AG09319 (cell line): ENCODE measurements around the gene PPOX.

Experiments used
- DNase-seq: peaks from one replicate; pipeline ENCODE4 v3.0.0-alpha.2; 2010; ENCODE audit warnings: low read depth; ENCODE audit errors: extremely low read depth
- CTCF ChIP-seq: IDR thresholded peaks from 2 replicates; pipeline ENCODE4 v1.5.1; 2011; ENCODE audit warnings: low read depth, mild to moderate bottlenecking, inconsistent platforms, low read length, moderate library complexity

The PPOX gene

GRCh38 chr1:161200421-161200991 is 34.3 kb downstream of the PPOX start:
- no peak for DNase-seq
- no peak for TF ChIP-seq CTCF

DNA sequence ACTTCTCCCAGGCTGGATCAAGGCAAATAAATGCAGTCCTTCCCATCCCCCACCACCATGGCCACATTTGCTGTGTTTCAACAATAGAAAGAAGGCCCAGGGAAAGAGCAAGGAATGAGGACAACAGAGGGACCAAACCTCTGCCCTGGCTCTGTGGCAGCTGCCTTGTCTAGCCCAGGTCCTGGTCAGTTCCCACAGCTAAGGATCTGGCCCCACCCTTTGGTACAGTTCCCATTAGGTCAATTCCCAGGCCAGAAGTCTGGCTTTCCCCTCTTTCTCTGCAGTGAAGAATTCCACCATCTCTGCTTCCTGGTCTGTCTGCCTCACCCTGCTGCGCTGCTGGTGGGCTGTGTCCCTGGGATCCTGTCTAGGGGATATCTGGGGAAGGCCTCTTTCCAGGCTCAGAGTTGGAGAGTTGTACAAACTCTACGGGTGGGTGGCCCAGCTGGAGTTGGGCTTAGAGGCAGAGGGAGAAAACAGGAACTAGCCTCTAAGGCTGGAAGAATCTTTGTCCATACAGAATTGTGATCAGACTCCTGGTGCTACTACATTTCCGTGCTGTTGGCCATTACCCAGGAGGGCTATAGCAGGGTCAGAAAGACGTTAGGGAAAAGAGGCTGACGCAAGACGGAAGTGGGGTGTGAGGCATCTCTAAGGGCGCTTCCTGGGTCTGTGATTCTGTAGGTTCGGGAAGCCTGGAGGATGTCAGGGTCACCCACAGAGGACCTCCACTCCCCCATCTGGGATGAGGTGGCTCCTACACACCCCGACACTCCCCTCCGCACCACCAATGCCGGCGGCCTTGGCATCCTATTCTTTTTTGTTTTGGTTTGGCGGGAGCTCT is 35.0 kb downstream of the PPOX start:
- DNase-seq = peak; percentile 43
- TF ChIP-seq CTCF = no peak

DNA sequence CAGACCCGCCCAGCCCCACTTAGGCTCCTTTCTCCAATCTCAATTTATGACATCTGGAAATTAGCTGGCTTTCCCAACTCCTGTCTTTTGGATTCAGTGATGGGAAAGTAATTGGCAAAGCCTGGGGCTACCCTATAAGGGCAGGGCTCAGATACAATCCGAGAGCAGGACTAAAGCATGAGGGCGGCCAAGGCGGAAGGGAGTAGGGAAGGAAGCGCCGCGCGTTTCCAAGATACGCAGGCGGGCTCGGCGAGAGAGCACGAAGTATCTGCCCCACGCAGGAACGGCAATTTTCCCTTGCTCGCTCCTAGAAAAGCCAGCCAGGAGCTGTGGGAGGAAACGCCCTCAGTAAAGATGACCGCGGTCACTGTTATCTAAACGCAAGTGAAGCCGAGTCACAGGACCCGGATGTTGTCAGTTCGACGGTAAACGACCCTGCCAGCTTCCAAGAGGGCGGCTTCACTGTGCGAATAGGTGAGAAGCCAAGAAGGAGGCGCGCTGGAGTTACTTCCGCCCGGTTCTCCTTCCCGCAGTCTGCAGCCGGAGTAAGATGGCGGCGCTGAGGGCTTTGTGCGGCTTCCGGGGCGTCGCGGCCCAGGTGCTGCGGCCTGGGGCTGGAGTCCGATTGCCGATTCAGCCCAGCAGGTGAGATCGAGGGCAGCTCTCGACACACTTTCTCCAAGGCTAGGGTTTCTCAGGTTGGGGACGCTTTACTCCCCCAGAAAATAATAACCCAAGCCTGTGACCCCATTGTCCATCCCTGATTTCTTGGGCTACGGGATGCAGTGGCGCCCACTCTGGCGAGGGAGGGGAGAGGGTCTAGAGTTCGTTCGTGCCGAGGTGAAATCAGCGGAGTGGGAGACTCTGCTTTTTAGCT is 35.8 kb downstream of the PPOX start, which contains the start of gene NDUFS2:
NDUFS2 (plus strand) TSS at position 532 of the 877 bp plus-strand sequence; CDS start at position 551, 19 bp downstream.
- TF ChIP-seq CTCF = no peak; the same call in 1 of the 2 replicates

DNA sequence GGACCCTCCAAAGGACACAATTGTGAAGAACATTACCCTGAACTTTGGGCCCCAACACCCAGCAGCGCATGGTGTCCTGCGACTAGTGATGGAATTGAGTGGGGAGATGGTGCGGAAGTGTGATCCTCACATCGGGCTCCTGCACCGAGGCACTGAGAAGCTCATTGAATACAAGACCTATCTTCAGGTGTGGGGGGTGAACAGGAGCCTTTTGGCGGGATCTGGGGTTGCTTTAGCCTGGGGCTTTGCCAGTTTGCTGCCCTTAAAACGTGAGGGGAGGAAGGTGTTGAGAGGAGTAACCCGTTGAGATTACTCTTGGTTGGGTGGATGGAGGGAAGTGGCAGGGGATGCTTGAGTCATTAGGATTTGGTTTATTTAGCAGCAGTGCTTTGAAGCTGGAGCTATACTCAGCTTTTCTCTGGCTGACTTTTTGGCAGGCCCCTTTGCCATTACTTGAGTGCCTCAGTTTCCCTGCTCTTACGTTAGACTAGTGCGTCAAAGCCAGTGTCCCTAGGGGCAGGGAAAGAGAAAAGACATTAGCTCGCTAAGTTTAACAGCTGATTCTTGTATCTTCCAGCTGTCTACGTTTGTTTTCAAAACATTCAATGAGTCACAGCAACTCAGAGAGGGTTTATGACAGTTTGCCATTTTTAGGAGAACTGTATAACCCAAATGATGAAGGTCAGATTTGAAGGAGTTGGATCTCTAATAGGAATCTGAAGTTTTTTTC is 40.4 kb downstream of the PPOX start:
- no peak for DNase-seq

More for the DNA sequence above, 35.8 kb downstream of the PPOX start, which contains the start of gene NDUFS2:
- DNase-seq = peak; percentile 98

DNA sequence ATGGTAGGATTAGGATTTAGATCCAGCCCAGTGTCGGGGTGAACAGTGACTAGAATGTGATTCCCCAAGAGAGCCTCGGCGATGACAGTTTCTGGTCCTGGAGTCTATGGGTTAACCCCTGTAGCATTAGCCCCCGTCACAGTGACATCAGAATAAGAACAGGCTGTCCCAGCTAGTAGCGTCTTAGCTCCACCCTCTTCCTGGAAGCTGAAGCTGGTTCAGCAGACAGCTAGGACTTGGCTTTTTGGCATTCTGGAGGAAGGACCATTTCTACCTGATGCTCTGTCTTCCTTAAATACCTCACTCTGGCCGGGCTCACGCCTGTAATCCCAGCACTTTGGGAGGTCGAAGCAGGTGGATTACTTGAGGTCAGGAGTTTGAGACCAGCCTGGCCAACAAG is 40.9 kb downstream of the PPOX start:
- TF ChIP-seq CTCF = no peak
- DNase-seq = no peak

More for the DNA sequence above, 40.4 kb downstream of the PPOX start:
- no peak for TF ChIP-seq CTCF

DNA sequence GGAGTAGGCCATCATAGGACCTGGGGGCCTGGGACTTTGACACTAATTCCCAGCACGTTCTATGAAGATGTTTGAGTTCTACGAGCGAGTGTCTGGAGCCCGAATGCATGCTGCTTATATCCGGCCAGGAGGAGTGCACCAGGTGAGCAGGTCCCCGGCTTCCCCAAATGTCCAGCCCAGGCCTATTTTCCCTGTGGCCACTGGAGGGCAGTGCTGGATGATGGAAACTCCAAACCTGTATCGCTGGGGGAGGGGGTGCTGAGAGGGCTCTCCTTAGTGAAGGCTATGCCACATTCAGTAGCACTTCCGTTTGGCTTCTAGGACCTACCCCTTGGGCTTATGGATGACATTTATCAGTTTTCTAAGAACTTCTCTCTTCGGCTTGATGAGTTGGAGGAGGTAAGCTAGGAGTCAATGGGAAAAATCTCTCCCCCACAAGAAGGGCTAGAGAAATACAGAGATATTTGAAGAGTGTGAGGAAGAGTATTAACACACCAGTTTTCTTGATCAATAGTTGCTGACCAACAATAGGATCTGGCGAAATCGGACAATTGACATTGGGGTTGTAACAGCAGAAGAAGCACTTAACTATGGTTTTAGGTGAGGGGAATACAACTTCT is 43.7 kb downstream of the PPOX start:
- DNase-seq = no peak
- TF ChIP-seq CTCF = peak; percentile 93
